K562 (cell line): ENCODE data around the gene SUPT20HL2. TPM values are rescaled to one million over a fixed set of nuclear protein-coding genes. Genes with fewer than 3 reads are reported as not detected.

Experiments
- ATAC-seq: fragments of 200-7000 bp; cut with Tn5 transposase; 3 replicates; pipeline ENCODE4 v1.9.1; 2020; ENCODE audit warnings: moderate library complexity
- BruUV-seq: library from RNA; stranded (reverse); fragments of 400-500 nt; replicated peaks from 2 replicates; lab custom pipeline; 2021; lab: Mats Ljungman, UMichigan
- CTCF ChIA-PET: fragments of 300-600 bp; formaldehyde crosslinking; extraction: SDS; loops from one replicate; lab custom pipeline; 2021; ENCODE audit warnings: low intra/inter-chr PET ratio; lab: Yijun Ruan, JAX
- POLR2A ChIA-PET: fragments of 300-600, 350-650 bp; sonication (Branson Sonifier 250); formaldehyde crosslinking; extraction: SDS; loops from one replicate; lab custom pipeline; 2021; ENCODE audit warnings: antibody characterized with exemption, inconsistent platforms; lab: Yijun Ruan, JAX
- DNase-seq, 4 experiments: peaks; one replicate each; pipeline versions ENCODE4 v3.0.0 to v3.0.0-alpha.2; 2011 to 2018; ENCODE audit warnings: low spot score in 3 of 4, mixed read lengths in 3 of 4; ENCODE audit errors: extremely low read depth in 1 of 4
- FAIRE-seq: peaks from 2 replicates; lab custom pipeline; 2011; peaks lifted over from hg19 to GRCh38; lab: Jason Lieb, UNC
- H2AFZ ChIP-seq: 2 replicates; pipeline ENCODE4 v1.6.0; 2011; ENCODE audit warnings: low read depth, low read length, control low read depth, inconsistent platforms
- H3K27ac ChIP-seq: fragments of 200-600 bp; 3 replicates; pipeline ENCODE4 v1.8.0; 2011; ENCODE audit warnings: low read depth, mild to moderate bottlenecking, control low read depth, inconsistent platforms, low read length, moderate library complexity, mixed read lengths; ENCODE audit errors: extremely low read depth
- H3K27me3 ChIP-seq, 2 experiments: fragments of 300-600 bp in 1 of 2; 2 replicates in 1 of 2; 3 replicates in 1 of 2; pipeline versions ENCODE4 v1.6.0 to v1.8.0; 2011; ENCODE audit warnings: inconsistent platforms in 2 of 2, low read length in 2 of 2, mild to moderate bottlenecking in 1 of 2, mixed read lengths in 1 of 2, moderate library complexity in 1 of 2; ENCODE audit not compliant: control insufficient read depth in 2 of 2, insufficient read depth in 2 of 2
- H3K36me3 ChIP-seq: fragments of 300-600 bp; 3 replicates; pipeline ENCODE4 v1.8.0; 2011; ENCODE audit warnings: mild to moderate bottlenecking, low read length, inconsistent platforms; ENCODE audit not compliant: control insufficient read depth, insufficient read depth
- H3K4me1 ChIP-seq, 2 experiments: fragments of 200-600 bp in 1 of 2; replicated peaks in 1 of 2; 2 replicates in 1 of 2; 3 replicates in 1 of 2; pipeline versions ENCODE4 v1.5.1 to v1.8.0; 2011; ENCODE audit warnings: inconsistent platforms in 2 of 2, low read length in 2 of 2, mild to moderate bottlenecking in 1 of 2, mixed read lengths in 1 of 2, moderate library complexity in 1 of 2; ENCODE audit not compliant: control insufficient read depth in 2 of 2, insufficient read depth in 2 of 2
- H3K4me2 ChIP-seq: 2 replicates; pipeline ENCODE4 v1.6.1; 2011; ENCODE audit warnings: low read length, control low read depth, inconsistent platforms, mixed read lengths; ENCODE audit not compliant: insufficient read depth
- H3K4me3 ChIP-seq: fragments of 200-600 bp; sonication (generic), shearing (Covaris generic); 2 replicates; pipeline ENCODE4 v1.5.1; 2016; ENCODE audit warnings: control low read depth, inconsistent platforms
- H3K79me2 ChIP-seq: fragments of 200-600 bp; 3 replicates; pipeline ENCODE4 v1.8.0; 2011; ENCODE audit warnings: low read length, inconsistent platforms; ENCODE audit not compliant: control insufficient read depth, insufficient read depth
- H3K9ac ChIP-seq, 2 experiments: 2 replicates each; pipeline versions ENCODE4 v1.6.0 to v1.6.1; 2011; ENCODE audit warnings: low read depth in 2 of 2, low read length in 2 of 2, control low read depth in 1 of 2, inconsistent platforms in 1 of 2, mild to moderate bottlenecking in 1 of 2, mixed read lengths in 1 of 2; ENCODE audit not compliant: insufficient read depth in 1 of 2
- H3K9me1 ChIP-seq: one replicate; pipeline ENCODE4 v1.6.0; 2011; ENCODE audit warnings: inconsistent platforms, mild to moderate bottlenecking, low read length, moderate library complexity; ENCODE audit not compliant: control insufficient read depth, insufficient read depth
- H3K9me3 ChIP-seq: replicated peaks from 2 replicates; pipeline ENCODE4 v1.5.1; 2011; ENCODE audit warnings: low read depth, low read length, inconsistent platforms; ENCODE audit not compliant: control insufficient read depth, insufficient read depth
- H4K20me1 ChIP-seq: replicated peaks from 2 replicates; pipeline ENCODE4 v1.6.1; 2011; ENCODE audit warnings: low read length, inconsistent platforms, mixed read lengths; ENCODE audit not compliant: control insufficient read depth, insufficient read depth
- ZFX ChIP-seq: sonication (generic); formaldehyde crosslinking; IDR thresholded peaks from 2 replicates; pipeline ENCODE4 v1.8.0; 2022; ENCODE audit warnings: mild to moderate bottlenecking, missing genetic modification reagents, moderate library complexity
- ZNF780A ChIP-seq: fragments of 250-450 bp; sonication (Bioruptor Pico); IDR thresholded peaks from 2 replicates; pipeline ENCODE4 v1.5.0; 2021; ENCODE audit warnings: mild to moderate bottlenecking
- WGBS: fragments of 100-300 bp; shearing (Covaris generic); methylation state at CpG from one replicate; pipeline ENCODE4 v1.1.6; 2016; ENCODE audit warnings: low coverage, mixed read lengths; ENCODE audit not compliant: insufficient coverage; ENCODE audit errors: missing lambda C conversion rate; 5-methylcytosine and 5-hydroxymethylcytosine counted together
- in situ Hi-C: fragments of 300-500 bp; cut with MboI; formaldehyde crosslinking; loops from 4 replicates; pipeline ENCODE4 v1.15.0; 2018; ENCODE audit warnings: inconsistent platforms, mixed read lengths
- intact Hi-C: fragments of 100-400 bp; cut with micrococcal nuclease; formaldehyde crosslinking; loops from 2 replicates; pipeline ENCODE4 v1.14.2; 2022
- polyA plus RNA-seq, 8 experiments: library from polyadenylated mRNA; depleted of rRNA in 4 of 8; stranded (reverse) in 5 of 8; unstranded in 3 of 8; fragments of >200 nt; fragmentation: Nextera tagmentation in 2 of 8; fragmentation: Illumina TruSeq in 1 of 8; extraction: Ambion mirVana in 2 of 8; extraction: Trizol in 1 of 8; gene quantifications; 2 replicates each; pipeline versions ENCODE4 v1.2.1 to v1.2.3, GENCODE V29; 2011 to 2014; ENCODE audit warnings: inconsistent platforms in 1 of 8, missing spikeins in 1 of 8
- total RNA-seq, 7 experiments: library from RNA; depleted of rRNA in 6 of 7; stranded (reverse); fragments of >200 nt in 6 of 7; fragmentation: Illumina TruSeq in 2 of 7; extraction: Trizol in 2 of 7; gene quantifications; 2 replicates each; pipeline versions ENCODE4 v1.2.1 to v1.2.3, GENCODE V29; 2011 to 2021; ENCODE audit warnings: low replicate concordance in 1 of 7
- TF ChIP-seq, protein P1 (sequence below): fragments of 450-650 bp; IDR thresholded peaks from 2 replicates; pipeline ENCODE4 v1.6.1; 2017; ENCODE audit warnings: antibody characterized with exemption, mild to moderate bottlenecking

SUPT20HL2 gene
- total and polyA plus RNA-seq, 9 of the 15 experiments (the other 6 are each of a cell fraction or from before 2014, with no cell fraction given), result 0.04 TPM; not detected in 8

GRCh38 chrX:24301060-24301459 is 12.8 kb downstream of the SUPT20HL2 start:
- in situ Hi-C loops, result no loop called here
- intact Hi-C loops, result no loop called here
- ChIA-PET POLR2A (no interaction called here), CTCF (no interaction called here)
- Histone ChIP-seq H4K20me1 (no peaks in the 10 kb centered on the region), H2AFZ (no peak overlapping the region), H3K36me3 (no peaks in the 10 kb centered on the region), H3K27me3 (peaks cover 2 to 5% of the 10 kb centered on the region in 2 experiments; a peak in 2 of 5 replicates), H3K9me3 (no peaks in the 10 kb centered on the region), H3K79me2 (no peaks in the 10 kb centered on the region), H3K4me3 (no peak overlapping the region), H3K27ac (no peak overlapping the region), H3K4me1 (no peaks in the 10 kb centered on the region; a peak in 1 of 5 replicates), H3K9ac (no peak overlapping the region), H3K4me2 (no peak overlapping the region), H3K9me1 (no peaks in the 10 kb centered on the region)
- FAIRE-seq (no peak), DNase-seq (no peak), ATAC-seq (no peak)
- 0% methylated on average over 1 of the region's 1 CpG for WGBS
- no peak for TF ChIP-seq ZFX
- TF ChIP-seq, protein P1, sequence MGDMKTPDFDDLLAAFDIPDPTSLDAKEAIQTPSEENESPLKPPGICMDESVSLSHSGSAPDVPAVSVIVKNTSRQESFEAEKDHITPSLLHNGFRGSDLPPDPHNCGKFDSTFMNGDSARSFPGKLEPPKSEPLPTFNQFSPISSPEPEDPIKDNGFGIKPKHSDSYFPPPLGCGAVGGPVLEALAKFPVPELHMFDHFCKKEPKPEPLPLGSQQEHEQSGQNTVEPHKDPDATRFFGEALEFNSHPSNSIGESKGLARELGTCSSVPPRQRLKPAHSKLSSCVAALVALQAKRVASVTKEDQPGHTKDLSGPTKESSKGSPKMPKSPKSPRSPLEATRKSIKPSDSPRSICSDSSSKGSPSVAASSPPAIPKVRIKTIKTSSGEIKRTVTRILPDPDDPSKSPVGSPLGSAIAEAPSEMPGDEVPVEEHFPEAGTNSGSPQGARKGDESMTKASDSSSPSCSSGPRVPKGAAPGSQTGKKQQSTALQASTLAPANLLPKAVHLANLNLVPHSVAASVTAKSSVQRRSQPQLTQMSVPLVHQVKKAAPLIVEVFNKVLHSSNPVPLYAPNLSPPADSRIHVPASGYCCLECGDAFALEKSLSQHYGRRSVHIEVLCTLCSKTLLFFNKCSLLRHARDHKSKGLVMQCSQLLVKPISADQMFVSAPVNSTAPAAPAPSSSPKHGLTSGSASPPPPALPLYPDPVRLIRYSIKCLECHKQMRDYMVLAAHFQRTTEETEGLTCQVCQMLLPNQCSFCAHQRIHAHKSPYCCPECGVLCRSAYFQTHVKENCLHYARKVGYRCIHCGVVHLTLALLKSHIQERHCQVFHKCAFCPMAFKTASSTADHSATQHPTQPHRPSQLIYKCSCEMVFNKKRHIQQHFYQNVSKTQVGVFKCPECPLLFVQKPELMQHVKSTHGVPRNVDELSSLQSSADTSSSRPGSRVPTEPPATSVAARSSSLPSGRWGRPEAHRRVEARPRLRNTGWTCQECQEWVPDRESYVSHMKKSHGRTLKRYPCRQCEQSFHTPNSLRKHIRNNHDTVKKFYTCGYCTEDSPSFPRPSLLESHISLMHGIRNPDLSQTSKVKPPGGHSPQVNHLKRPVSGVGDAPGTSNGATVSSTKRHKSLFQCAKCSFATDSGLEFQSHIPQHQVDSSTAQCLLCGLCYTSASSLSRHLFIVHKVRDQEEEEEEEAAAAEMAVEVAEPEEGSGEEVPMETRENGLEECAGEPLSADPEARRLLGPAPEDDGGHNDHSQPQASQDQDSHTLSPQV, result no peak
- no peak for TF ChIP-seq ZNF780A (CRISPR knock-in tag)
- BruUV-seq, result no TSS peak
